ENCODE data around the gene SH3GL2.

The SH3GL2 gene

GRCh38 chr9:17725399-17726010 lies 146.6 kb downstream of the SH3GL2 start:
- Mint-ChIP-seq H3K27ac (no peak overlapping the region), H3K27me3 (no peaks in the 10 kb centered on the region), H3K9me3 (peaks cover 18% of the 10 kb centered on the region), H3K4me1 (no peaks in the 10 kb centered on the region), H3K36me3 (no peaks in the 10 kb centered on the region), H3K4me3 (no peak overlapping the region)
- ATAC-seq (ENCODE audit: low read depth) = no peak
- no peak for DNase-seq (ENCODE audit: low spot score in 2 of 2)

- H3K4me3 Mint-ChIP-seq = no peak overlapping the region
- H3K27ac Mint-ChIP-seq = no peak overlapping the region
- ATAC-seq (ENCODE audit: low read depth) = no peak
- no peak for DNase-seq (ENCODE audit: low spot score in 2 of 2)
- H3K36me3 Mint-ChIP-seq = no peaks in the 10 kb centered on the region
- no peaks in the 10 kb centered on the region for H3K27me3 Mint-ChIP-seq
- peaks cover 16% of the 10 kb centered on the region for H3K9me3 Mint-ChIP-seq
- no peaks in the 10 kb centered on the region for H3K4me1 Mint-ChIP-seq
Observed at GRCh38 chr9:17726298-17726697, 147.4 kb downstream of the SH3GL2 start.

- no peak overlapping the region for H3K27ac Mint-ChIP-seq
- ATAC-seq (ENCODE audit: low read depth) = no peak
Observed at GRCh38 chr9:17730899-17731298, 152.0 kb downstream of the SH3GL2 start.

GRCh38 chr9:17731308-17731707 lies 152.4 kb downstream of the SH3GL2 start:
- ATAC-seq (ENCODE audit: low read depth) (no peak), DNase-seq (ENCODE audit: low spot score in 2 of 2) (no peak)
- Mint-ChIP-seq H3K4me3 (no peak overlapping the region), H3K4me1 (no peaks in the 10 kb centered on the region), H3K27me3 (no peaks in the 10 kb centered on the region), H3K36me3 (no peaks in the 10 kb centered on the region), H3K9me3 (peaks cover 8% of the 10 kb centered on the region), H3K27ac (no peak overlapping the region)

More at GRCh38 chr9:17730899-17731298, 152.0 kb downstream of the SH3GL2 start:
- H3K4me3 Mint-ChIP-seq = no peak overlapping the region
- H3K36me3 Mint-ChIP-seq = no peaks in the 10 kb centered on the region
- DNase-seq (ENCODE audit: low spot score in 2 of 2) = no peak
- no peaks in the 10 kb centered on the region for H3K4me1 Mint-ChIP-seq
- H3K9me3 Mint-ChIP-seq = peaks cover 8% of the 10 kb centered on the region
- H3K27me3 Mint-ChIP-seq = no peaks in the 10 kb centered on the region

- Mint-ChIP-seq H3K4me3 (no peak overlapping the region), H3K36me3 (no peaks in the 10 kb centered on the region), H3K4me1 (no peaks in the 10 kb centered on the region), H3K9me3 (peaks cover 9% of the 10 kb centered on the region), H3K27me3 (no peaks in the 10 kb centered on the region), H3K27ac (no peak overlapping the region)
- ATAC-seq (ENCODE audit: low read depth) (no peak), DNase-seq (ENCODE audit: low spot score in 2 of 2) (no peak)
Observed at GRCh38 chr9:17734674-17735073, 155.8 kb downstream of the SH3GL2 start.

GRCh38 chr9:17735859-17736258 lies 157.0 kb downstream of the SH3GL2 start:
- Mint-ChIP-seq H3K27ac (no peak overlapping the region), H3K36me3 (no peaks in the 10 kb centered on the region), H3K4me1 (no peaks in the 10 kb centered on the region), H3K27me3 (no peaks in the 10 kb centered on the region), H3K4me3 (no peak overlapping the region), H3K9me3 (peaks cover 2% of the 10 kb centered on the region)
- DNase-seq (ENCODE audit: low spot score in 2 of 2) = no peak
- no peak for ATAC-seq (ENCODE audit: low read depth)

- Mint-ChIP-seq H3K27ac (no peak overlapping the region), H3K27me3 (no peaks in the 10 kb centered on the region), H3K4me1 (no peaks in the 10 kb centered on the region), H3K9me3 (peaks cover 2% of the 10 kb centered on the region), H3K36me3 (no peaks in the 10 kb centered on the region), H3K4me3 (no peak overlapping the region)
- ATAC-seq (ENCODE audit: low read depth) = no peak
- no peak for DNase-seq (ENCODE audit: low spot score in 2 of 2)
Observed at GRCh38 chr9:17739022-17739421, 160.2 kb downstream of the SH3GL2 start.

- DNase-seq (ENCODE audit: low spot score in 2 of 2) = no peak
- Mint-ChIP-seq H3K9me3 (peaks cover 2% of the 10 kb centered on the region), H3K4me3 (no peak overlapping the region), H3K4me1 (no peaks in the 10 kb centered on the region), H3K27me3 (no peaks in the 10 kb centered on the region), H3K27ac (no peak overlapping the region), H3K36me3 (no peaks in the 10 kb centered on the region)
- no peak for ATAC-seq (ENCODE audit: low read depth)
Observed at GRCh38 chr9:17739736-17740135, 160.9 kb downstream of the SH3GL2 start.

- H3K36me3 Mint-ChIP-seq = no peaks in the 10 kb centered on the region
- no peak for DNase-seq (ENCODE audit: low spot score in 2 of 2)
- H3K27me3 Mint-ChIP-seq = no peaks in the 10 kb centered on the region
Observed at GRCh38 chr9:17742067-17742466, 163.2 kb downstream of the SH3GL2 start.

GRCh38 chr9:17744786-17745185 lies 165.9 kb downstream of the SH3GL2 start:
- DNase-seq (ENCODE audit: low spot score in 2 of 2) = no peak
- no peaks in the 10 kb centered on the region for H3K4me1 Mint-ChIP-seq
- H3K4me3 Mint-ChIP-seq = no peak overlapping the region
- H3K27me3 Mint-ChIP-seq = no peaks in the 10 kb centered on the region
- H3K27ac Mint-ChIP-seq = no peak overlapping the region
- no peak for ATAC-seq (ENCODE audit: low read depth)
- peaks cover 5% of the 10 kb centered on the region for H3K9me3 Mint-ChIP-seq
- H3K36me3 Mint-ChIP-seq = no peaks in the 10 kb centered on the region

More at GRCh38 chr9:17742067-17742466, 163.2 kb downstream of the SH3GL2 start:
- Mint-ChIP-seq H3K4me3 (no peak overlapping the region), H3K4me1 (no peaks in the 10 kb centered on the region), H3K9me3 (peaks cover 3% of the 10 kb centered on the region), H3K27ac (no peak overlapping the region)
- ATAC-seq (ENCODE audit: low read depth) = no peak

GRCh38 chr9:17750269-17750668 lies 171.4 kb downstream of the SH3GL2 start:
- DNase-seq (ENCODE audit: low spot score in 2 of 2) (no peak), ATAC-seq (ENCODE audit: low read depth) (no peak)
- Mint-ChIP-seq H3K9me3 (peaks cover 7% of the 10 kb centered on the region), H3K27ac (no peak overlapping the region), H3K4me1 (no peaks in the 10 kb centered on the region), H3K36me3 (no peaks in the 10 kb centered on the region), H3K27me3 (no peaks in the 10 kb centered on the region), H3K4me3 (no peak overlapping the region)

- Mint-ChIP-seq H3K27ac (no peak overlapping the region), H3K27me3 (no peaks in the 10 kb centered on the region), H3K9me3 (peaks cover 4% of the 10 kb centered on the region), H3K4me3 (no peak overlapping the region), H3K36me3 (no peaks in the 10 kb centered on the region), H3K4me1 (no peaks in the 10 kb centered on the region)
- ATAC-seq (ENCODE audit: low read depth) = no peak
- DNase-seq (ENCODE audit: low spot score in 2 of 2) = no peak
Observed at GRCh38 chr9:17751486-17751885, 172.6 kb downstream of the SH3GL2 start.

GRCh38 chr9:17752021-17752420 lies 173.2 kb downstream of the SH3GL2 start:
- Mint-ChIP-seq H3K4me1 (no peaks in the 10 kb centered on the region), H3K9me3 (peaks cover 4% of the 10 kb centered on the region), H3K4me3 (no peak overlapping the region), H3K36me3 (no peaks in the 10 kb centered on the region), H3K27me3 (no peaks in the 10 kb centered on the region), H3K27ac (no peak overlapping the region)
- ATAC-seq (ENCODE audit: low read depth) = no peak
- no peak for DNase-seq (ENCODE audit: low spot score in 2 of 2)

GRCh38 chr9:17757816-17758215 lies 178.9 kb downstream of the SH3GL2 start:
- no peaks in the 10 kb centered on the region for H3K36me3 Mint-ChIP-seq
- no peaks in the 10 kb centered on the region for H3K4me1 Mint-ChIP-seq
- ATAC-seq (ENCODE audit: low read depth) (no peak), DNase-seq (ENCODE audit: low spot score in 2 of 2) (no peak)
- H3K9me3 Mint-ChIP-seq = peaks cover 3% of the 10 kb centered on the region
- H3K4me3 Mint-ChIP-seq = no peak overlapping the region
- no peak overlapping the region for H3K27ac Mint-ChIP-seq
- H3K27me3 Mint-ChIP-seq = no peaks in the 10 kb centered on the region

GRCh38 chr9:17760250-17760649 lies 181.4 kb downstream of the SH3GL2 start:
- H3K9me3 Mint-ChIP-seq = no peaks in the 10 kb centered on the region
- H3K27ac Mint-ChIP-seq = no peak overlapping the region
- DNase-seq (ENCODE audit: low spot score in 2 of 2) (no peak), ATAC-seq (ENCODE audit: low read depth) (no peak)
- no peaks in the 10 kb centered on the region for H3K36me3 Mint-ChIP-seq
- H3K4me1 Mint-ChIP-seq = no peaks in the 10 kb centered on the region
- H3K4me3 Mint-ChIP-seq = no peak overlapping the region
- peaks cover 3% of the 10 kb centered on the region for H3K27me3 Mint-ChIP-seq

All from memory B cell (primary cell).